ENCODE data around the gene DHX34.
A peak's percentile ranks its signal among the peaks of the same experiment; 100 is the strongest.
"Not testable (repeated sequence)": the region's sequence is repeated elsewhere in the genome, so short reads cannot be mapped to it uniquely, and the experiment has no call there.

Gene DHX34

DNA sequence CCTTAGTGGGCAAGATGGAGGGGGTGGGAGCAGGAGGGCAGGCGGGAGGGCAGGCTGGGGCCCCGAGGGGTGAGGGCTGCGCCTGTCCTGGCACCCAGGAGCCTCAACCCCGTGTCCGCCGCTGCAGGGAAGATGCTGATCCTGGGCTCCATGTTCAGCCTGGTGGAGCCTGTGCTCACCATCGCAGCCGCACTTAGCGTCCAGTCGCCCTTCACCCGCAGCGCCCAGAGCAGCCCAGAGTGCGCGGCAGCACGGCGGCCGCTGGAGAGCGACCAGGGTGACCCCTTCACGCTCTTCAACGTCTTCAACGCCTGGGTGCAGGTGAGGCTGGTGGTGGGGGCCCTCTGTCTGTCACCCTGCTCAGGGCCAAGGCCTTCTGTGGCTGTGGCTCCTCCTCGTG is 23.5 kb downstream of the DHX34 start:
- DNase-seq = no peak

DNA sequence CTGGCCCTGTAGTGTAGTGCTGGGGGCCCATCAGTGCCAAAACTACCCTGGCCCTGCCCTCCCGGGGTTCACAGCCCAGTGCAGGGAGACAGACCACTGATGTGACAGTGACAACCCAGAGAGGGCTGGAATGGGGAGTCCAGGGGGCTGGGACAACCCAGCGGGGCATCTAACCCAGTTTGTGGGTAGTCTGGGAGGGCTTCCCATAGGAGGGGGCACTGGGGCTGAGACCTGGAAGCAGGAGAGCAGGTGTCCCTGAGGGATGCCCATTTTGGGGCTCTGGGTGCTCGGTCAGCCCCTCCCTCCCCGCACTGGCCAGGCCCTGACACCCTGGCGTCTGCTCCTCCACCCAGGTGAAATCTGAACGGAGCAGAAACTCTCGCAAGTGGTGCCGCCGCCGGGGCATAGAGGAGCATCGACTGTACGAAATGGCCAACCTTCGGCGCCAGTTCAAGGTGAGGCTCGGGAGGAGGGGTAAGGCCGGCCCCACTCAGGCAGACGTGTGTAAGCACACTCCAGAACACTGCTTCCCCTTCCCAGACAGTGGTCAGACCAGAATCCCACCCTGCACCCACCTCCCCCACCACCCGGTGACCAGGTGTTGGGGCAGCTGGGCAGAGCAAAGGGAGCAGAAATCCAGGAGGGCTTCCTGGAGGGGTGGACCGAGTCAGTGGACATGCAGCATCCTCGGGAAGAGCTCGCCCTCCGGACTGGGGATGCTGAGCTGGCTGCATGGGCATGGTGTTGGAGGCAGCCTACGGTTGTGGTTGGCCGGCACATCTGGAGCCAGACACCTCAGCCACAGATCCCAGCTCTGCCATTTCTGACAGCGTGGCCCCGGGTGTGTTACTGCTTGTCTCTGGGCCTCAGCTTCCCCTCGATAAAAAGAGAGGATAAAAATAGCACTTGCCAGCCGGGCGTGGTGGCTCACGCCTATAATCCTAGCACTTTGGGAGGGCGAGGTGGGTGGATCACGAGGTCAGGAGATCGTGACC is 24.4 kb downstream of the DHX34 start:
- no peak for DNase-seq

DNA sequence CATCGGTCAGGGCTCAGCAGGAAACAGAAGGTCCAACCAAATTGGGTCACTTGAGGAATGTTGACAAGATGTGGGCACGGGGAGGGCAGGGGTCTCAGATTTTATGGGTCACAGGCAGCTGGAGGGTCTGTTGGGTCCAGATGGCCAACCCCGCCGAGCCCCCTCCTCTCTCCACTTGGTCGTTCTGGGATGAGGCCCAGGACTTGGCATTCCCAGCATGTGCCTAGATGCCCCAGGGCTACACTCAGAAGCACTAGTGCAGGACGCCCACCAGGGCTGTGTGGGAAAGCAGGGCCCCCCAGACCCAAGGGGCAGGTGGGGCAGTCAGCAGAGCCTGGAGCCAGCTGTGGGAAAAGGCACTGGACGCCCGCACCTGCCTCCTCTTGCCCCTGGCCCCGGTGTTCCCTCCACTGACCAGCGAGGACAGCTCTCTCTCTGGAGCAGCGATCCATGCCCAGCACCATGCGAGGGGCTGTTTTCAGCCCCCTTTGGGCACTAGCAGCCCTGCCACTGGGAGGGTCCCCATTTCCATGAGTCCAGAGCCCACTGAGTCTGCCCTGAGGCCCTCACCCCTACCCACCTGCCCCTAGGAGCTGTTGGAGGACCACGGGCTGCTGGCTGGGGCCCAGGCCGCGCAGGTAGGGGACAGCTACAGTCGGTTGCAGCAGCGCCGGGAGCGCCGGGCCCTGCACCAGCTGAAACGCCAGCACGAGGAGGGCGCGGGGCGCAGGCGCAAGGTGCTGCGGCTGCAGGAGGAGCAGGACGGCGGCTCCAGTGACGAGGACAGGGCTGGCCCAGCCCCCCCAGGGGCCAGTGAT is 26.0 kb downstream of the DHX34 start:
- no peak for DNase-seq

DNA sequence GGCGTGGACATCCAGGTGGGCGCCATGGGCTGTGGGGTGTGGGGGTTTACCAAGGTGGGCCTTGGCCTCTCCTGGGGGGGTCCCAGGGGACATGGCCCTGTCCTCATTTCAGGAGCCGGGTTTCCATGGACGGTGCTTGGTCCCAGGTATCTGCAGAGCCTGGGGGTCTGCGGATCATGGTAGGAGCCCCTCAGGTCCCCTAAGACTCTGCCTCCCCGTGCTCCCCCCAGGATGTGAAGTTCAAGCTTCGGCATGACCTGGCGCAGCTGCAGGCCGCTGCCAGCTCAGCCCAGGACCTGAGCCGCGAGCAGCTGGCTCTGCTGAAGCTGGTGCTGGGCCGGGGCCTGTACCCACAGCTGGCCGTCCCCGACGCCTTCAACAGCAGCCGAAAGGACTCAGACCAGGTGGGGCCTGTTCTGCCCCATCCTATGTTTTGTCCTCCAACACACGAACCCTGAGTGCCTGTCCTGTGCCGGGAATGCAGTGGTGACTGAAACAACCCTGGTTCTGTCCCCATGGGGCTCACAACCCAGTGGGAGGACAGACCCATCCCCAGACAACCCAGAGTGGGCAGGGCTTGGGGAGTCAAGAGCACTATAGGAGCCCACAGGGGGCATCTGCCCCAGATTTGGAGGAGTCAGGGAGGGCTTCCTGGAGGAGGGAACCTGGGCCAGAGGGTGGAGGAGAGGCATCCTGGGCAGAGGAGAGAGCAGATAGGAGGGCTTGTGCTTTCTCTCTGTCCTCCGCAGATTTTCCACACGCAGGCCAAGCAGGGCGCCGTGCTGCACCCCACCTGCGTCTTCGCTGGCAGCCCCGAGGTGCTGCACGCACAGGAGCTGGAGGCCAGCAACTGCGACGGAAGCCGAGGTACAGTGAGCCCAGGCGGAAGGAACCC is 26.8 kb downstream of the DHX34 start:
- DNase-seq = no peak

DNA sequence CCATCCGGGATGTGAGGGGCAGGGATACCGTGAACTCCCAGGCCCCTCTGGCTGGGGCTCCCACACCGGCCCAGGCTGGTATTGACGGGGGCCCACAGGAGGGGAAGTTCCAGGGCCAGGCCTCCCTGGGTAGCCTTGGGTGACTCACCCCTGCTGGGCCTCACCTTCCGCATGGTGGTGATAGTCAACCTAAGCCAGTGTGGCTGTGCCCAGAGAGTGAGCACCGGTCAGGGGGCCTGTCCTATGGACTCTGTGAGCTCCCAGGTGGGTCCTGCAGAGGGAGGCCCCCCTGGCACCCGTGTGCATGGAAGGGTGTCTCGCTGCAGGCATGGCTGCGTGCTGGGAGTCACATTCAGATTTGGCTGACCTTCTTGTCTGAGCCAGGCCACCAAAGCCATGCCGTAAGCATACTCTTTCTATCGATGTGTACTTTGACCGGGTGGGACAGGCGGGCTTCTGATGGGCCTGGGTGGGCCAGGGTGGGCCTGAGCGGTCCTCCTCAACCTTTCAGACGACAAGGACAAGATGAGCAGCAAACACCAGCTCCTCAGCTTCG is 27.6 kb downstream of the DHX34 start:
- DNase-seq = no peak

DNA sequence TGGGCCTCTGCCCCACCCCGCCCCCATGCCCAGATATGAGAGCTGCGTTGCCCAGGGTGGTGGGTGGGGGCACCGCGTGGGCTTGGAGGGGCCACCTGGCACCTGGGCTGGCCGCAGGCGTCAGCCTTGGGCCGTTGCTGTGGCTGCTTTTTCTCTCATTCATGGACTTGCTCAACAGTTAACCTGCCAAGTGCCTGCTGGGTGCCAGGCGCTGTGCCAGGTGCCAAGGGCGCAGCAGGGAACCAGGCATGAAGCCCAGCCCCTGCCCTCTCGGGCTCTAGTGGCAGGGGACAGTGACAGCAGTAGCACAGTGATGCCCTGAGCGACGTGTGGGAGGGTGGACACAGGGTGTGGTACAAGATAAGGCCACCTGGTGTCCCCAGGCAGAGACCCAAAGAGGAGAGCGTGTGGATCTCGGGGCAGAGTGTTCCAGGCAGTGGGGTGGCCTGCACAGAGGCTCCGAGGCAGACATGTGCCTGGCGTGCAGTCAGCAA is 28.1 kb downstream of the DHX34 start:
- DNase-seq = no peak

DNA sequence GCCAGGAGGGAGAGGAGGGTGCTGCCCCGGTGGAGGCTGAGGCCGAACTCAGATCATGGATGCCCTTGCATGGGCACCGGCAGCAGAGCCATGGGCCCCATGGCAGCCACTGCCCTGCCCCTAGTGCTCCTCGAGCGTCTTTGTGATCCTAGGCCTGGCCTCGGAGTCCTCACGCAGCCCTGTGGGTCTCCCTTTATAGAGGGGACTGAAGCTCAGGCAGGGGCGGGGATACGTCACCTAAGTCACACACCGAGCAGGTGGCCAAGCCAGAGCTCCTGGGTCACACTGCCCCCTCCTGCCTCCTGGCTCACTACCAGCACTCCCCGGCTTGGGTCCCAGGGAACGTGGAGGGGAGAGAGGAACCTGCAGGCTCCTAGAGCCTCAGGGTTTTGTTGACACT is 28.7 kb downstream of the DHX34 start:
- DNase-seq = no peak

DNA sequence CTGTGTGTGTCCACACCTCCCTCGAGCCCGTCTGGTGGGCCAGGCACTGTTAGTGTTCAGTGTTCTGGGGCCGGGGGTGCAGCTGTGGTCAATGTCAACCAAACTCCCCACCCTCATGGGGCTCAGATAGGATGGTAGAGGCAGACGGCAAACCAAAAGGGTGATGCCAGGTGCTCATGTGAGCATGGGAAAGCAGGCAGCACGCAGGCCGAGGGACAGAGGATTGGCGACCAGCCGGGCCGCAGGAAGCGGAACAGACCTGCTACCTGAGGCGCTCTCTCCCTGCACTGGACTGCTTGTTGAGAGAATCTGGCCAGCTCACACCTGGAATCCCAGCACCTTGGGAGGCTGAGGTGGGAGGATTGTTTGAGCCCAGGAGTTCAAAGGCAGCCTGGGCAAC is 29.1 kb downstream of the DHX34 start:
- no peak for DNase-seq

DNA sequence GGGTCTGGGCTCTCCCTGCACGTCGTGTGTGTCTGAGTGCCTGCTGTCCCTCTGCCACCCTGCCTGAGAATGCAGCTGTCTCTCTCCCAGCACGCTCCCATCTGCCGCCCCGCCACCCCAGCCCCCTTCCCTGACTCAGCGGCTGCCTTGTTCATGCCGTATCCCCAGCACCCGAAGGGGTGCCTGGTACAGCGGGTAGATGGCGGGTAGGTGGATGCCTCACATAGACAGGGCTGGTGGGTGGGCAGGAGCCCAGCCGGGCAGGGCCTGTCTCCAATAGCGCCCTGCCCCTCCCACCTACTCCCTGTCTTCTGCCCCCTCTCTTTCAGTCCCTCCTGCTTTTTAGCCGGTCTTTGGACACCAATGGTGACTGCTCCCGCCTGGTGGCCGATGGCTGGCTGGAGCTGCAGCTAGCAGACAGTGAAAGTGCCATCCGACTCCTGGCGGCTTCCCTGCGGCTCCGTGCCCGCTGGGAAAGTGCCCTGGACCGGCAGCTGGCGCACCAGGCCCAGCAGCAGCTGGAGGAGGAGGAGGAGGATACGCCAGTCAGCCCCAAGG is 30.3 kb downstream of the DHX34 start:
- DNase-seq = no peak

DNA sequence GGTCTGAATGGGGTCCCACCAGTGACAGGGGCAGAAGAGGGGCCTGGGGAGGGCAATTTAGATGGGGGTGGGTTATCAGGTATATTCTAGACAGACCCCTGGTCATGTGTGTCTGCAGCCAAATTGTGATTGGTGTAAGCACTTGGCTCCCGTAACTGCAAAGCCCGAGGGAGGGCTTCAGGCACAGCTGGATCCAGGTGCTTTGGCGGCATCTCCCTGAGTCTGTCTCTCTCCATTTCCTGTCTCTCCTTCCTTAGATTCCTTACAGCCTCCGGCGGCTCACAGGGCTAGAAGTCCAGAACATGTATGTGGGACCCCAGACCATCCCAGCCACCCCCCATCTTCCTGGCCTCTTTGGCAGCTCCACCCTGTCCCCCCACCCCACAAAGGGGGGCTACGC is 31.4 kb downstream of the DHX34 start:
- no peak for DNase-seq

DNA sequence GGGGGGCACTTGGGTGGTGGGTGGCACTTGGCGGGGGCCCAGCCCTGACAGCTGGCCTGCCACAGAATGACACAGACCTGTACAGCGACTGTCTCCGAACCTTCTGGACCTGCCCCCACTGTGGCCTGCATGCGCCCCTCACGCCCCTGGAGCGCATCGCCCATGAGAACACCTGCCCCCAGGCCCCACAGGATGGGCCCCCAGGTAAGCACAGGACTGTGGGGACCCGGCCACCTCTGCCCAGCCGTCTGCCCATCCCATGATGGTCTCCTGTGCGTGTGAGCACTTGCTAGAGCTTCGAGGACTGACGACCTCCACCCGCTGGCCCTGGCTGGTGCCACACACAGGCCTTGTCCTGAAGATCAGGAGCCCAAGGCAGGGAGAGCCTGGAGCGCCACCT is 32.0 kb downstream of the DHX34 start:
- DNase-seq = no peak

DNA sequence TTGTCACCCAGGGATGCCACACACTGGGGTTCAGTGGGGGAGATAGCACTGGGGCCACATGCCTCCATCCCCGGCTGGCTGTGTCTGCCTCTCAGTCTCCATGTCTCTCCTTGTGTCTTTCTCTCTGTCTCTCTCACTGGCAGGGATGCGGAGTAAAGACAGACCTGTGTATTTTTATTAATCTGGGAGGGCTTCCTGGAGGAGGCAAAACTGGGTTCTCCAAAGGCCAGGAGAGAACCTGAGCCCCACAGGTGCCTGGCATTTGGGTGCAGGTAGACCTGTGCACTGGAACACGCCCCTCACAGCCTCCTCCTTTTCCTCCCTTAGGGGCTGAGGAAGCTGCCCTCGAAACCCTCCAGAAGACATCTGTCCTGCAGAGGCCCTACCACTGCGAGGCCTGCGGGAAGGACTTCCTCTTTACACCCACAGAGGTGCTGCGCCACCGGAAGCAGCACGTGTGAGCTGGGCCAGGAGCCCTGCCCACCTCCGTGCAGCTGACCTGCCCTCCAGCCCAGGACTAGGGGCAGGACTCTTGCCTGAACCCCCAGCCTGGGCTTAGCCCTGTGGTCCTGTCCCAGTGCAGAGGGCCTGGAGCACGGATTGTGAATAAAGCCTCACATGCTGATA is 32.7 kb downstream of the DHX34 start:
- no peak for DNase-seq

DNA sequence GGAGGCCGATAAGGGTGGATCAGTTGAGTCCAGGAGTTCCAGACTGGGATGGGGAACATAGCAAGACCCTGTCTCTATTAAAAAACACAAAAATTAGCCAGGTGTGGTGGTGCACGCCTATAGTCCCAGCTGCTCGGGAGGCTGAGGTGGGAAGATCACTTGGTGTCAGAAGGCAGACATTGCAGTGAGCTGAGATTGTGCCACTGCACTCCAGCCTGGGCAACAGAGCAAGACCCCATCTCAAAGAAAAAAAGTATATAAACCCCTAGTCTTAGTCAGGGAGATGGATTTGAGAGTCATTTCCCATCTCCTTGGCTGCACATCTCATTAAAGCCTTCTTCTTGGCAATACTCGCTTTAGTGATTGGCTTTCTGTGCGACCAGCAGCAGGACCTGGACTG is 34.8 kb downstream of the DHX34 start:
- not testable (repeated sequence) for DNase-seq

DNA sequence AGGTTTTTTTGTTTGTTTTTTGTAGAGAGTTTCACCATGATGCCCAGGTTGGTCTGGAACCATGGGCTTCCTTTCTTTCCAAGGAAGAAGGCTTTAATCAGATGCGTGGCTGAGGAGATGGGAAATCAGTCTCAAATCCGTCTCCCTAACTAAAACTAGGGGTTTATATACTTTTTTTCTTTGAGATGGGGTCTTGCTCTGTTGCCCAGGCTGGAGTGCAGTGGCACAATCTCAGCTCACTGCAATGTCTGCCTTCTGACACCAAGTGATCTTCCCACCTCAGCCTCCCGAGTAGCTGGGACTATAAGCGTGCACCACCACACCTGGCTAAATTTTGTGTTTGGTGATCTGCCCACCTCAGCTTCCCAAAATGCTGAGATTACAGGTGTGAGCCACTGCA is 35.4 kb downstream of the DHX34 start:
- not testable (repeated sequence) for DNase-seq

DNA sequence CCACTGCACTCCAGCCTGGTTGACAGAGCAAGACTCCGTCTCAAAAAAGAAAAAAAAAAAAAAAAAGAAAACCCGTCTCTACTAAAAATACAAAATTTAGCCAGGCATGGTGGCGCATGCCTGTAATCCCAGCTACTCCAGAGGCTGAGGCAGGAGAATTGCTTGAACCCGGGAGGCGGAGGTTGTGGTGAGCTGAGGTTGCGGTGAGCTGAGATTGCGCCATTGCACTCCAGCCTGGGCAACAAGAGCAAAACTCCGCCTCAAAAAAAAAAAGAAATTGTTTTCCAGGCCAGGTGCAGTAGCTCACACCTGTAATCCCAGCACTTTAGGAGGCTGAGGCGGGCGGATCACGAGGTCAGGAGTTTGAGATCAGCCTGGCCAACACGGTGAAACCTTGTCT is 37.5 kb downstream of the DHX34 start:
- DNase-seq = not testable (repeated sequence)

DNA sequence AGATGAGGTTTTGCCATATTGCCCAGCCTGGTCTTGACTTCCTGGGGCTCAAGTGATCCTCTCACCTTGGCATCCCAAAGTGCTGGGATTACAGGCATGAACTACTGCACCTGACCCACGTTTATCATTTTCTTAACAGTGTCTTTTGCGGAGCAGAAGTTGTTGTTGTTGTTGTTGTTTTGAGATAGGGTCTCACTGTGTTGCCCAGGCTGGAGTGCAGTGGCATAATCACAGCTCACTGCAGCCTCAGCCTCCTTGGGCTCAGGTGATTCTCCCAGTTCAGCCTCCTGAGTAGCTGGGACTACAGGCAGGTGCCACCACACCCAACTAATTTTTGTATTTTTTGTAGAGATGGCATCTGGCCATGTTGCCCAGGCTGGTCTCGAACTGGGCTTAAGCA is 38.5 kb downstream of the DHX34 start:
- DNase-seq = not testable (repeated sequence)

DNA sequence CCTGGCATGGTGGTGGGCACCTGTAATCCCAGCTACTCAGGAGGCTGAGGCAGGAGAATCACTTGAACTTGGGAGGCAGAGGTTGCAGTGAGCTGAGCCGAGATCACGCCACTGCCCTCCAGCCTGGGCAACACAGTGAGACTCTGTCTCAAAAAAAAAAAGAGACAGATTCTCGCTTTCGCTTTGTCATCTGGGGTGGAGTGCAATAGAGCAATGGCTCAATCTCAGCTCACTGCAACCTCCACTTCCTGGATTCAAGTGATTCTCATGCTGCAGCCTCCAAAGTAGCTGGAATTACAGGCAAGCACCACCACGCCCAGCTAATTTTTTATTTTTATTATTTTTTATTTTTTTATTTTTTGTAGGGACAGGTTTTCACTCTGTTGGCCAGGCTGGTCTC is 39.6 kb downstream of the DHX34 start:
- not testable (repeated sequence) for DNase-seq

DNA sequence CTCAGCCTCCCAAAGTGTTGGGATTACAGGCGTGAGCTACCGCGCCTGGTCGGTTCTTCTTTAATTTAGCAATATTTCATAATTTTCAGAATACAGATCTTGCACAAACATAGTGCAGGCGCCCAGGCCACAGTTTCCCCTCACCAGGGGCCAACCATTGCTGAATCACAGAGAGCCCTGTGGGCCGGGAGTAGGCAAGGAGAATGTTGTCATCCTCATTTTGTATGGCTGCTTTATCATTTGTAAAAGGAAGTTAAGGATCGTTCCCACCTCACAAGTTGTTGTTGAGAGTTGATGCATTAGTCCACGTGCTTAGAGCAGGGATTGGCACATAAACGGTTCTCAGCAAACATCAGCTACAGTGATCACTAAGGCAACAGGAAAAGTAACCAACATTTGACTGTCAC is 40.0 kb downstream of the DHX34 start:
- no peak for DNase-seq

DNA sequence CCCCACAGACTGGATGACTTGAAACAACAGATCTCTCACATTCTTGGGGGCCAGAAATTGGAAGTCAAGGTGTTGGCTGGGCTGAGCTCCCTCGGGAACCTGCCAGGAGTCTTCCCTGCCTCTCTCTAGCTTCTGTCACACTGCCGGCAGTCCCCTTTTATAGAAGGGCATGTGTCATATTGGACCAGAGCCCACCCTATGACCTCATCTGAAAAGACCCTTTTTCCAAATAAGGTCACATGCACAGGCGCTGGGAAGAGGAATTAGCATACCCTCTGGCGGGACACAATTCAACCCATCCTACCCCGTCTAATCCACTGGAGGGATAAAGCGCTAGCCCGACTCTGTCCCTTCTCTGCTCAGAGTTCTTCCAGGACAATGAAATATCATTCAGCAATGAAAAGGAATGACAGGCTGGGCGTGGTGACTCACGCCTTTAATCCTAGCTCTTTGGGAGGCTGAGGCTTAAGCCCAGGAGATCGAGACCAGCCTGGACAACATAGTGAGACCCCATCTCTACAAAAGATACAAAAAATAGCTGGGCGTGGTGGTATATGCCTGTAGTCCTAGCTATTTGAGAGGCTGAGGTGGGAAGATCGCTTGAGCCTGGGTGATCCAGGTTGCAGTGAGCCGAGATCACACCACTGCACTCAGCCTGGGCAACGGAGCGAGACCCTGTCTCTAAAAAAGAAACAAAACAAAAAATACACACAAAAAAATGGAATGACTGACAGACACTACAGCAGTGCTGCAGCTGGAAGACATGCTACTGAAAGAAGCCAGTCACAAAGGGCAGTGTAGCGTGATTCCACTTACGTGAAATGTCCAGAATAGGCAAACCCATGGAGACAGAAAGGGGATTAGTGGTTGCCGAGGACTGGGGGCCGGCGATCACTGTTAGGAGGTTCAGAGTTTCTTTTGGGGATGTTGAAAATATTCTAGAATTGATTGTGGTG is 41.7 kb downstream of the DHX34 start:
- peak; percentile 25 for DNase-seq

DNA sequence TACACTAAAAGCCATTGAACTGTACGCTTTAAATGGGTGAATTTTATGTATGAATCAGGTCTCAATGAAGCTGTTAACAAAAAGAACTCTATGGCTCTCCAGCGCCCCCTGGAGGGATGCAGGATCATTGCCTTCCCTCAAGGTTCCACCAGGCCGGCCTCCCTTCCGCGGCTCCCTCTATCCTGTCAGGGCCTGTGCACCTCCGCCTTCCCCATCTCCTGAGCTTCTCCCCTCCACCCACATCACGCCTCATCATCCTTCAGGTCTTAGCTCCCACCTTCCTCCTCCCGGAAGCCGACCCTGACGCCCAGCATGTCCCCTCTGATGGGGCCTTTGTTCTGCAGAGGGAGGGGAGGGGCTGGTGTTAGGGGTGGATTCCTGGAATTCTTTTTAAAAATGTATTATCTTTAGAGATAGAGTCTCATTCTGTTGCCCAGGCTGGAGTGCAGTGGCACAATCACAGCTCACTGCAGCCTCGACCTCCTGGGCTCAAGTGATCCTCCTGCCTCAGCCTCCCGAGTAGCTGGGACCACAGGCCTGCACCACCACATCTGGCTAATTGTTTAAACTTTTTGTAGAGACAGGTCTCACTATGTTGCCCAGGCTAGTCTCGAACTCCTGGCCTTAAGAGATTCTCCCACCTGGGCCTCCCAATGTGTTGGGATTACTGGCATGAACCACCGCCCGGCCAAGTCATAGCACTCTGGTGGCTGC is 42.6 kb downstream of the DHX34 start:
- peak; percentile 63 for DNase-seq

Data from fibroblast of skin of right biceps (primary cell).